Stimulated activated naive CD4-positive, alpha-beta T cell (primary cell): Measurements from ENCODE around the gene KISS1R.

Experiments
- DNase-seq, 6 experiments: peaks; one replicate each; lab custom pipeline; 2025; lab: John Stamatoyannopoulos, UW

Gene KISS1R

GRCh38 chr19:899336-900042 lies 17.6 kb upstream of the KISS1R start:
- no peak for DNase-seq

DNA sequence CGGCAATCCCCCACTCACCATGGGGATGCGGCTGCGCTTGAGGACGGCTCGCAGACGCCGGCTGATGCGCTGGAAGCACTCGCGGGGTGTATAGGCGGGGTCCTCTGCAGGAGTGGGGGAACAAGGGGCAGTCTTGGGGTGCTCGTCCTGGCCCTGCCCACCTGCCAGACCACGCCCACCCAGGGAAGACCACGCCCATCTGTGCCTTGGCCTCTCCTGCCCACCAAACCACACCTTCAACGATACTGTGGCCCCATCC lies 17.2 kb upstream of the KISS1R start:
- no peak for DNase-seq

DNA sequence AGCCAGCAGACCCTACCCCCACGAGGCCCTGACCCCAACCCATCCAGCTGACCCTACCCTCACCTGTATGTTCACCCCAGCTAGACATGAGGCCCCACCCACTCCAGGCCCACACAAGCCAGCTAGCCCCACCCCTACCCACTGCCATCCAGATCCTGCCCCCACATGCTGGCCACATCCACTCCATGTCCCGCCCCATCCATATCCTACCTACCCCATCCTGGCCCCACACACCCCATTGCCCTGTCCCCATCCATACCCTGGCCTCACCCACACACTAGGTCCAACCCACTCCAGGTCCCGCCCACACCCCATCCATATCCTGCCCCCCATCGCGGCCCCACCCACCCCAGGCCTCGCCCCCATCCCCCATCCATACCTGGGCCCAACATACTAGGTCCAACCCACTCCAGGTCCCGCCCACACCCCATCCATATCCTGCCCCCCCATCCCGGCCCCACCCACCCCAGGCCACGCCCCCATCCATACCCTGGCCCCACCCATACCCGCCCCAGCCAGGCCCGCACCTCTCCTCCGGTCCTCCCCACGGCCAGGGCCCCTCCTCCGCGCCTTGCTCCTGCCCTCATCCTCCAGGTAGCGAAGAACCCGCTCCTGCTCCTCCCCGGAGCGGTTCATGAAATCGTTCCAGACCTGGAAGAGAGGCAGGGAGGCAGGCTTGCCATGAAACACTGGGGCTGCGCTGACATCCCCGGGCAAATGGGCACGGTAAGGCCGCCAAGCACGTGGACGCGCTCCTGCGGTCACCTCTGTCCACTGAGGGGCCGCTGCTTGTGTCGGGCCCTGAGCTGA lies 16.6 kb upstream of the KISS1R start:
- peak; percentile 14 to 46 (median 40) for DNase-seq

DNA sequence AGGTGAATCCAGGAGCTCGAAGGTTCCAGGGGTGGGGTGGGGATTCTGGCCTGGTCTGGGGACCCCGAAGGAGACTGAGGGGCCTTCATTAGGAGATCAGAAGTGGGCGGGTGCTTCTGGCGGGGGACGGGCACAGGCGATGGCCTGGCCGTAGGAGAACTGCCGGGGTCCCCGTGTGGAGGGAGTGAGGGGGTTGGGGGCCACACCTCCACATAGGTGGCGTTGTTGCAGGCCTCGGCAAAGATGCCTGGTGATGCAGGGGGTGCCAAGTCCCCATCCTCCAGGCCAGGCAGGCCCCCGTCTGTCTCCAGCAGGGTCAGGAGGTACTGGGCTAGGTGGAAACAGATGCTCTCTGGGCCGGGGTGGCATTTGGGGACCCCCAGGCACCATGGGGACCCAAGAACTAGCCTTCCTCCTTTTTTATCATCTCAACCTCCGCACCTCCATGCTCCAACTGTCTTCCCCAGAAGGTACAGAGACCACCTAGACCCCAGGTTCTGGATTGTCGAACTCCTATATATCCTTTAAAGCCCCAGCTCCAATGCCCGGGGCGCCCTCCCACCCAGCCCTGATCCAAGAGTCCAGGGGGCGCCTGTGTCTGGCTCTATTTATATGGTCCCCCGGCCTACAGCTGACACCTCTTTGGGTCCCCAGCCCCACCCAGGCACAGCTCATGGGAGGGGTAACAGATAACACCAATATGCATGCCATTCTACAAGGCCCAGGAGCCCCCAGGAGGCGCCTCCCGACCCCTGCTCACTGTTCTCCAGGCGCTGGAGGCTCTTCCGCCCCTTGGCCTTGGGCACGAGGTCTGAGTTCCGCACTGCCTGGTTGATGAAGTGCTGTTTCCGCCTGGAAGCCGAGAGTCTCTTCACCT lies 15.7 kb upstream of the KISS1R start:
- no peak for DNase-seq

GRCh38 chr19:902093-902370 lies 15.1 kb upstream of the KISS1R start:
- no peak for DNase-seq

- no peak for DNase-seq
Observed at GRCh38 chr19:902446-903226, 14.5 kb upstream of the KISS1R start.

- DNase-seq = no peak
Observed at GRCh38 chr19:903266-903797, 13.8 kb upstream of the KISS1R start.

GRCh38 chr19:904545-904944 lies 12.6 kb upstream of the KISS1R start:
- DNase-seq = no peak

DNA sequence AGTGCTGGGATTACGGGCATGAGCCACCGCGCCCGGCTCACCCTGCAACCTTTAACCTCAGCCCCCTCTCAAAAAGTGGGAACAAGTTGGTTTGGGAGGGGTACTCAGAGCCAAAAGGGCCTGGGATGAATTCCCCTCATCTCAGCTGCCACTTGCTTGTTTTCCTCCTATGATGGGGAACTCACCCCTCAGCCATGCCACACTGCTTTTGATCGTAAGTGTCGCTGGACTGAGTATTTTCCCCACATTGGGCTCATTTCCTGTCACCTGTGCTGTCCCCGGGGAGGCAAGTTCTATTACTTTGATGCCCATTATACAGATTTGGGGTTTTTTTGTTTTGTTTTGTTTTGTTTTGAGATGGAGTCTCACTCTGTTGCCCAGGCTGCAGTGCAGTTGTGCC lies 10.7 kb upstream of the KISS1R start:
- peak in 3 of 6 experiments; percentile 14 to 28 (median 18) for DNase-seq

DNA sequence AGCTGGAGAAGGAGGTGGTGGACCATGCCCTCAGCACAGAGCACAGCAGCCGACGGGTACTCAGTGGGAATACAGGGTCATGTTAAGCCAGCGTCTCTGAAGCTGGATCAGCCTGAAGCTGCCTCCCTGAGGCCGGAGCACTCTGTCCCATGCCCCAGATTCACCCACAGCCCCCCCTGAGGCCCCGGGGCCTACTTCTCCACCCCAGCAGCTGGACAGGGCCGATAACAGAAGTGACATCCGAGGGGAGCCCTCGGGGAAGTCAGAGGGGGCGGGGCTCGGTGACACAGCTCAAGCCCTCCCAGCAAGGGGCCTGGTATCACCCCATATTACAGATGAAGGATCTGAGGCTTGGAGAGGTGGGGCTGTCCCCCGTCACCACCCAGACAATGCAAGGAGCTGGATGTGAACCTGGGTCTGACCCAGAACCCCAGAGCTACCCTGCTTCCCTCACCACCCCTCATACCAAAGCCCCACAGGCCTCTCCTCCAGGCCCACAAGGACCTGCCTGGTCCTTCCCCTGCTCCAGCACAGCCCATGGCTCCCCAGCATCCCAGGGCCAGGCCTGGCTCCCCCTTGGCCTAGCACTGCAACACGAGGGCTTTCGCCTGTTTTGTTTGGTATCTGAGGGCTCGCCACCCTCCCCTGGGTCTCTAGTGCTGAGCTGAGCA lies 9.8 kb upstream of the KISS1R start:
- peak in 2 of 6 experiments; percentile 27 to 33 for DNase-seq

- DNase-seq = peak in 4 of 6 experiments; percentile 18 to 56 (median 24)
Observed at GRCh38 chr19:911197-912033, 5.7 kb upstream of the KISS1R start.

DNA sequence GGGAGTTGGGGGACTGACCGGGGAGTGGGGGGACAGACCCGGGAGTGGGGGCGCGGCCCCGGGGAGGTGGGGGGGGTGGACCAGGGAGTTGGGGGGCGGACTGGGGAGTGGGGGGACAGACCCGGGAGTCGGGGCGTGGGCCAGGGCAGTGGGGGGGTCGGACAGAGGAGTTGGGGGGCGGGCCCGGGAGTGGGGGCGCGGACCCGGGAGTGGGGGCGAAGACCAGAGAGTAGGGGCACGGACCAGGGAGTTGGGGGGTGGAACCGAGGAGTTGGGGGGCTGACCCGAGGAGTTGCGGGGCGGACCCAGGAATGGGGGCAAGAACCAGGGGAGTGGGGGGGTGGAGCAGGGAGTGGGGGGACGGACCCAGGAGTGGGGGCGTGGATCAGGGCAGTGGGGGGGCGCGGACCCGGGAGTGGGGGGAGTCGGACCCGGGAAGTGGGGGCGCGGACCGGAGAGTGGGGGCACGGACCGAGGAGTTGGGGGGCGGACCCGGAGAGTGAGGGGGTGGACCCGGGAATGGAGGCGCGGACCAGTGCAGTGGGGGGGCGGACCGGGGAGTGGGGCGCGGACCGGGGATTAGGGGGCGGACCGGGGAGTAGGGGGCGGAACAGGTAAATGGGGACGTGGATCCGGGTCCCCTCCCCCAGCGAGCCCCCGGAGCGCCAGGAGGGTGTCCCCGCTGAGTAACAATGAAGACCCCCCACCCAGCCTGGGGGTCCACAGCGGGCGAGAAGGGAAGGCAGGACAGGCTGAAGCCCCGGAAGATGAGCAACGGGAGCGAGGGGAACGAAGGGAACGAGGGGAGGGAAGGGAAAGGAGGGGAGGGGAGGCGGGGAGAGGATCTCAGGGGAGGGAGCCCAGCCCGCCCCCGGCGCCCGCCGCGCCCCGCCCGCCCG lies 4.7 kb upstream of the KISS1R start:
- DNase-seq = peak in 3 of 6 experiments; percentile 39 to 64 (median 50)

- peak; percentile 75 to 82 (median 80) for DNase-seq
Observed at GRCh38 chr19:913080-913748, 3.9 kb upstream of the KISS1R start, which contains the start of gene R3HDM4. Gene R3HDM4 (minus strand): TSS chr19:913219. CDS start chr19:913157, 62 bp downstream.

- DNase-seq = peak in 2 of 6 experiments; percentile 15 to 20
Observed at GRCh38 chr19:916645-917322, 349 bp upstream of the KISS1R start.

DNA sequence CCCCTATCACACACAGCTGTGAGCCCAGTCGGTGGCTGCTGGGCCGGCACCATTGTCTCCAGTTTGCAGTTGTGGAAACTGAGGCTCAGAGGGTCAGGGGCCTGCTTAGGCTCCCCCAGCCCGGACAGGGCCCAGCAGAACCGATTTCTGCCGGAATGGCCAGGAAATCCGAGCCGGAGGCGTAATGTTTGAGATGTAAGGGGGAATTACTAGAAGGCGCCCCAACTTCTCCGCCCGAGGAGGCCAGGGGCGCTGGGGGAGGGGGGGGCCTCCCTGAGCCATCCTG lies 962 bp downstream of the KISS1R start:
- no peak for DNase-seq

GRCh38 chr19:918481-919198 lies 1.5 kb downstream of the KISS1R start:
- DNase-seq = peak in 4 of 6 experiments; percentile 20 to 52 (median 34)
